Osteoblast (primary cell): Measurements from ENCODE around the gene FAM50A. TPM values are rescaled to one million over a fixed set of nuclear protein-coding genes. Genes with fewer than 3 reads are reported as not detected.

ENCODE experiments used
- DNase-seq: peaks from one replicate; pipeline ENCODE4 v3.0.0; 2011; ENCODE audit warnings: low spot score, mixed read lengths; ENCODE audit not compliant: insufficient read length; ENCODE audit errors: missing footprints
- H2AFZ ChIP-seq: 2 replicates; pipeline ENCODE4 v1.6.0; 2011; ENCODE audit warnings: mild to moderate bottlenecking, low read length
- H3K27ac ChIP-seq: 2 replicates; pipeline ENCODE4 v1.5.1; 2011; ENCODE audit warnings: mild to moderate bottlenecking, low read depth, low read length, moderate library complexity
- H3K27me3 ChIP-seq: 2 replicates; pipeline ENCODE4 v1.6.0; 2012; ENCODE audit warnings: mild to moderate bottlenecking, control low read depth, inconsistent platforms, low read length, moderate library complexity; ENCODE audit not compliant: insufficient read depth
- H3K36me3 ChIP-seq: 2 replicates; pipeline ENCODE4 v1.5.1; 2011; ENCODE audit warnings: mild to moderate bottlenecking, low read length, control low read depth, moderate library complexity; ENCODE audit not compliant: insufficient read depth
- H3K4me1 ChIP-seq: 2 replicates; pipeline ENCODE4 v1.5.1; 2011; ENCODE audit warnings: mild to moderate bottlenecking, low read length, control low read depth, moderate library complexity; ENCODE audit not compliant: insufficient read depth
- H3K4me2 ChIP-seq: 2 replicates; pipeline ENCODE4 v1.6.0; 2011; ENCODE audit warnings: mild to moderate bottlenecking, low read length; ENCODE audit not compliant: insufficient read depth
- H3K4me3 ChIP-seq: fragments of 200-600 bp; sonication (generic); 3 replicates; pipeline ENCODE4 v1.5.1; 2012; ENCODE audit warnings: mild to moderate bottlenecking, low read length, inconsistent platforms; ENCODE audit not compliant: insufficient read depth
- H3K79me2 ChIP-seq: 2 replicates; pipeline ENCODE4 v1.6.0; 2012; ENCODE audit warnings: mild to moderate bottlenecking, low read length, control low read depth, inconsistent platforms; ENCODE audit not compliant: insufficient read depth
- H3K9me3 ChIP-seq: 2 replicates; pipeline ENCODE4 v1.5.1; 2011; ENCODE audit warnings: low read depth, low read length, control low read depth
- H4K20me1 ChIP-seq: 2 replicates; pipeline ENCODE4 v1.6.0; 2012; ENCODE audit warnings: mild to moderate bottlenecking, low read length, control low read depth; ENCODE audit not compliant: insufficient read depth
- CTCF ChIP-seq: IDR thresholded peaks from 2 replicates; pipeline ENCODE4 v1.5.1; 2011; ENCODE audit warnings: mild to moderate bottlenecking, low read depth, low read length, moderate library complexity; ENCODE audit errors: extremely low read depth
- total RNA-seq: library from RNA; depleted of rRNA; stranded (reverse); fragments of >200 nt; gene quantifications from 2 replicates; pipeline ENCODE4 v1.2.3, GENCODE V29; 2012

The FAM50A gene
- total RNA-seq, 1 donor = 48.1 TPM

GRCh38 chrX:154428176-154429171 lies 15.5 kb upstream of the FAM50A start, which contains the start of gene ATP6AP1:
Gene ATP6AP1 (plus strand): TSS chrX:154428677. CDS start chrX:154428693, 16 bp downstream.
- Histone ChIP-seq H3K4me2 (peak within 1 kb of the TSS; percentile 89), H3K79me2 (peaks cover 29% of the 10 kb centered on the region), H3K36me3 (peaks cover 4% of the 10 kb centered on the region), H3K27ac (no peak within 1 kb of the TSS), H2AFZ (peak within 1 kb of the TSS; percentile 29), H4K20me1 (peaks cover 10% of the 10 kb centered on the region), H3K9me3 (no peaks in the 10 kb centered on the region), H3K4me1 (peaks cover 7% of the 10 kb centered on the region), H3K4me3 (peak within 1 kb of the TSS; percentile 79), H3K27me3 (no peaks in the 10 kb centered on the region)
- TF ChIP-seq CTCF = no peak
- peak; percentile 99 for DNase-seq

GRCh38 chrX:154429711-154430110 lies 14.2 kb upstream of the FAM50A start:
- H3K27ac ChIP-seq = no peak overlapping the region
- no peaks in the 10 kb centered on the region for H3K9me3 ChIP-seq
- H3K36me3 ChIP-seq = peaks cover 12% of the 10 kb centered on the region
- DNase-seq = peak; percentile 77
- peaks cover 7% of the 10 kb centered on the region for H3K4me1 ChIP-seq
- TF ChIP-seq CTCF = no peak
- H3K4me2 ChIP-seq = peak overlapping the region; percentile 89
- H3K79me2 ChIP-seq = peaks cover 29% of the 10 kb centered on the region
- H4K20me1 ChIP-seq = peaks cover 10% of the 10 kb centered on the region
- H3K27me3 ChIP-seq = no peaks in the 10 kb centered on the region
- peak overlapping the region; percentile 79 for H3K4me3 ChIP-seq
- no peak overlapping the region for H2AFZ ChIP-seq

- Histone ChIP-seq H3K27ac (no peak overlapping the region), H3K79me2 (peaks cover 29% of the 10 kb centered on the region), H3K9me3 (no peaks in the 10 kb centered on the region), H3K4me1 (peaks cover 7% of the 10 kb centered on the region), H3K27me3 (no peaks in the 10 kb centered on the region), H4K20me1 (peaks cover 10% of the 10 kb centered on the region), H3K4me3 (no peak overlapping the region), H3K36me3 (peaks cover 14% of the 10 kb centered on the region), H2AFZ (no peak overlapping the region), H3K4me2 (no peak overlapping the region)
- TF ChIP-seq CTCF = no peak
- DNase-seq = no peak
Measured at GRCh38 chrX:154430479-154430878, 13.5 kb upstream of the FAM50A start.

GRCh38 chrX:154430916-154431315 lies 13.0 kb upstream of the FAM50A start:
- Histone ChIP-seq H2AFZ (no peak overlapping the region), H3K79me2 (peaks cover 29% of the 10 kb centered on the region), H3K9me3 (no peaks in the 10 kb centered on the region), H4K20me1 (peaks cover 10% of the 10 kb centered on the region), H3K4me3 (no peak overlapping the region), H3K27ac (no peak overlapping the region), H3K36me3 (peaks cover 14% of the 10 kb centered on the region), H3K4me1 (peaks cover 7% of the 10 kb centered on the region), H3K4me2 (no peak overlapping the region), H3K27me3 (no peaks in the 10 kb centered on the region)
- no peak for DNase-seq
- TF ChIP-seq CTCF = no peak
